ENCODE measurements around the gene GYPE. TPM values are rescaled to one million over a fixed set of nuclear protein-coding genes. Genes with fewer than 3 reads are reported as not detected.

The GYPE gene
- total RNA-seq, 4 donors from 2014 or later: 0.76 TPM; not detected in 3

Other genes with a start within 250 kb of the GYPE start
- gene FREM3, start 204.9 kb downstream of the GYPE start, total RNA-seq: under 1 TPM in 1 of 4 donors, not detected in 3; 0.83 TPM
- not detected for gene GYPB, start 113.8 kb upstream of the GYPE start, total RNA-seq
- gene GYPA, start 235.2 kb upstream of the GYPE start, total RNA-seq: not detected

All from Peyer's patch (tissue), 4 donors.